ENCODE data around the gene IMPG2.

IMPG2 gene

GRCh38 chr3:101179637-101180036 is 140.7 kb downstream of the IMPG2 start:
- no peak for DNase-seq

DNA sequence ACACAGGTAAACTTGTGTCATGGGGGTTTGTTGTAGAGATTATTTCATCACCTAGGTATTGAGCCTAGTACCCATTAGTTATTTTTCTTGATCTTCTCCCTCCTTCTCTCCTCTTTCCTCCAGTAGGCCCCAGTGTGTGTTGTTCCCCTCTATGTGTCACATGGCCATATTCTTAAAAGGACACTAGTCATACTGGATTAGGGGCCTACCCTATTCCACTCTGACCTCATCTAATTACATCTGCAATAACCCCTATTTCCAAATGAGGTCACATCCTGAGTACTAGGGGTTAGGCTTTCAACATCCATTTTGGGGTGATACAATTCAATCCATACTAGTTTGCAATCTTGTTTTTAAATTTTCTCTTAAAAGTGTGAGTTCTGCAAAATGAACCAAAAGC is 142.8 kb downstream of the IMPG2 start:
- no peak for DNase-seq

Data from hematopoietic multipotent progenitor cell treated with erythropoietin and hydrocortisone succinate and interleukin-3 and kit ligand, for 4 days (in vitro differentiated cells).